ENCODE data around the gene ALK. TPM values are rescaled to one million over a fixed set of nuclear protein-coding genes. Genes with fewer than 3 reads are reported as not detected.

ALK gene
- total RNA-seq, 1 experiment from 2014 or later: 0.87 TPM

DNA sequence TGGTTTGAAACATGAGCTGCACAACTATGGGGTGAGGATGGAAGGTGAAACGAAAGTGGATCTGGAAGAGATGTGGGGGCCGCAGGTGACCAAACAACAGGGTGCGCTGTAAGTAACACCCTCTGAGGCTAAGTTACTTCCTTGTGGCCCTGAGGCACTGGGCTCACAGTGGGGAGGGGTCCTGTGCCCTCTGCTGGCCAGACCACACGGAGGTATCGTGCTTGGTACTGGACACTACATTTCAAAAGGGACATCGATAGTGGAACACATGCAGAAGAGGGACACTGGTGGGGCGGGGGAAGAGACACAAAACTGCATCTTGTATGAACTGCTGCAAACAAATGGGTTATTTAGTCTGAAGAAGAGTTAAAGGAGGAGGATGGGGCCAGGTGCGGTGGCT is 695.6 kb downstream of the ALK start:
- no peak for ATAC-seq
- H3K9ac ChIP-seq (ENCODE audit: low read length): no peak overlapping the region
- no peak overlapping the region for H2AFZ ChIP-seq (ENCODE audit: low read length)
- no peak overlapping the region for H3K4me2 ChIP-seq (ENCODE audit: low read length)
- H3K79me2 ChIP-seq (ENCODE audit: low read length): no peaks in the 10 kb centered on the region
- H3K4me3 ChIP-seq (ENCODE audit: low read length): no peak overlapping the region
- no peaks in the 10 kb centered on the region for H3K27me3 ChIP-seq (ENCODE audit: low read length)
- H3F3A ChIP-seq (ENCODE audit: low read length, unreplicated experiment): no peaks in the 10 kb centered on the region
- no peaks in the 10 kb centered on the region for H3K4me1 ChIP-seq (ENCODE audit: insufficient read depth, low read length)
- TF ChIP-seq CTCF (conservative IDR thresholded peaks at IDR 0.05; ENCODE audit: low read depth, low read length) (peak; percentile 12; the same call in 1 of the 2 replicates), EZH2phosphoT487 (IDR thresholded peaks at IDR 0.05; ENCODE audit: borderline replicate concordance, low read length) (no peak), EZH2 (IDR thresholded peaks at IDR 0.05; ENCODE audit: low read length, unreplicated experiment) (no peak)
- POLR2A ChIA-PET (ENCODE audit: unreplicated experiment): no interaction called here
- H4K20me1 ChIP-seq (ENCODE audit: low read length): no peaks in the 10 kb centered on the region
- H3K9me3 ChIP-seq (ENCODE audit: low read length): no peaks in the 10 kb centered on the region
- H3K9me2 ChIP-seq (replicated peaks; ENCODE audit: low read length): no peaks in the 10 kb centered on the region
- CTCF ChIA-PET: no interaction called here
- no peak for DNase-seq
- intact Hi-C loops (cut with micrococcal nuclease): no loop called here
- H3K27ac ChIP-seq (ENCODE audit: low read length): no peak overlapping the region
- H3K36me3 ChIP-seq (ENCODE audit: low read depth, low read length): no peaks in the 10 kb centered on the region
- no TSS peak for BruUV-seq (replicated peaks)

DNA sequence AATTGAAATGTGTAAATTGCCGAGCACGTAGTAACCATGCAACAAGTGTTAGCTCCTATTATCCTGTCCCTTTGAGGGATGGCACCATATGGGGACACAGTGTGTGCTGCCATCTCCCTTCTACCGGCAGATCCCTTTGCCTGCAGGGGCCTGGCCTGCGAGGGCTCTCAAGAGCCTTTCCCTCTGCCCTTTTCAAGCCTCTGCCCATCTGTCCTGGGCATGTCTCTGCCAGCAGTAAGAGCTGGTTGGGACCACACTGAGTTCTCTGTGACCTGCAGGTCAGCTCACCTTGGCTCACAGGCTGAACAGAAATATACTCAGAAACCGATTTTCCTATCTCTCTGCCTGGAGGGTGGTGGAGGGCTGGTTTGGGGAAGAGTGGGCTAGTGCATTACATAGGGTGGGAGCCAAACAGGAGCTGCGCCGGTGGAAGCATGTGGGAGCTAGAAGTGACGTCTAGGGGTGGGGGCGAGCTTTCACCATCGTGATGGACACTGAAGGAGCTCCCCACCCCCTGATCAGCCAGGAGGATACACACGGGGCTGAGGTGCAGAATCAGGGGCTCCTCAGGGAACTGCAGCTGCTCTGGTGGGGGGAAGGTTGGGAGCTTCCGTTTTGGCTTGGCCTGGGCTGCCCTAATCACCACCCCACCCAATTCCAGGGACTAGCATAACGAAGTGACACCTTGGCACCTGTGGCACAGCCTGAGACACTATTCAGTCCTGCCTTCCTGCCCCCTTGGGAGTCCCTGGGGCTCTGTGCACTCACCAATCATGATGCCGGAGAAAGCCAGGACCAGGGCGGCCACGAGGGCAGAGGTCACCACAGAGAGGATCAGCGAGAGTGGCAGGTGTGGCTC is 696.5 kb downstream of the ALK start:
- no peaks in the 10 kb centered on the region for H4K20me1 ChIP-seq (ENCODE audit: low read length)
- POLR2A ChIA-PET (ENCODE audit: unreplicated experiment): no interaction called here
- no peaks in the 10 kb centered on the region for H3K9me3 ChIP-seq (ENCODE audit: low read length)
- no peak for ATAC-seq
- H3K9me2 ChIP-seq (replicated peaks; ENCODE audit: low read length): no peaks in the 10 kb centered on the region
- H3F3A ChIP-seq (ENCODE audit: low read length, unreplicated experiment): no peaks in the 10 kb centered on the region
- H2AFZ ChIP-seq (ENCODE audit: low read length): no peak overlapping the region
- no peak overlapping the region for H3K9ac ChIP-seq (ENCODE audit: low read length)
- intact Hi-C loops (cut with micrococcal nuclease): no loop called here
- CTCF ChIA-PET: no interaction called here
- TF ChIP-seq EZH2 (IDR thresholded peaks at IDR 0.05; ENCODE audit: low read length, unreplicated experiment): no peak
- TF ChIP-seq EZH2phosphoT487 (IDR thresholded peaks at IDR 0.05; ENCODE audit: borderline replicate concordance, low read length): no peak
- TF ChIP-seq CTCF (conservative IDR thresholded peaks at IDR 0.05; ENCODE audit: low read depth, low read length): no peak
- no peaks in the 10 kb centered on the region for H3K79me2 ChIP-seq (ENCODE audit: low read length)
- no peak overlapping the region for H3K4me3 ChIP-seq (ENCODE audit: low read length)
- no peaks in the 10 kb centered on the region for H3K4me1 ChIP-seq (ENCODE audit: insufficient read depth, low read length)
- no peak for DNase-seq
- no peaks in the 10 kb centered on the region for H3K36me3 ChIP-seq (ENCODE audit: low read depth, low read length)
- no peak overlapping the region for H3K27ac ChIP-seq (ENCODE audit: low read length)
- no TSS peak for BruUV-seq (replicated peaks)
- no peak overlapping the region for H3K4me2 ChIP-seq (ENCODE audit: low read length)
- H3K27me3 ChIP-seq (ENCODE audit: low read length): no peaks in the 10 kb centered on the region
